ENCODE results near the gene CASR.
A peak's percentile ranks its signal among the peaks of the same experiment; 100 is the strongest.

CASR gene

GRCh38 chr3:122217901-122218300 lies 34.4 kb downstream of the CASR start:
- peaks cover 1% of the 10 kb centered on the region for H3K9me3 Mint-ChIP-seq
- H3K36me3 Mint-ChIP-seq (ENCODE audit: low read depth), result no peaks in the 10 kb centered on the region
- H3K4me3 Mint-ChIP-seq, result no peak overlapping the region
- peaks cover 4% of the 10 kb centered on the region for H3K27me3 Mint-ChIP-seq (ENCODE audit: low read depth)
- H3K27ac Mint-ChIP-seq, result peak overlapping the region in 1 of 3 experiments; percentile 64
- no peak for TF ChIP-seq CTCF (IDR thresholded peaks at IDR 0.05; ENCODE audit: unreplicated experiment in 3 of 3)
- H3K4me1 Mint-ChIP-seq, result no peaks in the 10 kb centered on the region

- TF ChIP-seq CTCF (IDR thresholded peaks at IDR 0.05; ENCODE audit: unreplicated experiment in 3 of 3), result no peak
- peaks cover 9% of the 10 kb centered on the region for H3K9me3 Mint-ChIP-seq
- no peak overlapping the region for H3K4me3 Mint-ChIP-seq
- H3K27ac Mint-ChIP-seq, result no peak overlapping the region
- H3K36me3 Mint-ChIP-seq (ENCODE audit: low read depth), result peaks cover 4% of the 10 kb centered on the region
- no peaks in the 10 kb centered on the region for H3K4me1 Mint-ChIP-seq
- H3K27me3 Mint-ChIP-seq (ENCODE audit: low read depth), result peaks cover 4% of the 10 kb centered on the region
Observed at GRCh38 chr3:122219242-122219872, 35.9 kb downstream of the CASR start.

GRCh38 chr3:122227036-122227781 lies 43.7 kb downstream of the CASR start:
- Mint-ChIP-seq H3K4me3 (no peak overlapping the region), H3K9me3 (peaks cover 11% of the 10 kb centered on the region), H3K27ac (no peak overlapping the region), H3K4me1 (no peaks in the 10 kb centered on the region), H3K27me3 (ENCODE audit: low read depth) (peaks cover 14% of the 10 kb centered on the region), H3K36me3 (ENCODE audit: low read depth) (peaks cover 4% of the 10 kb centered on the region)
- TF ChIP-seq CTCF (IDR thresholded peaks at IDR 0.05; ENCODE audit: unreplicated experiment in 3 of 3), result no peak

DNA sequence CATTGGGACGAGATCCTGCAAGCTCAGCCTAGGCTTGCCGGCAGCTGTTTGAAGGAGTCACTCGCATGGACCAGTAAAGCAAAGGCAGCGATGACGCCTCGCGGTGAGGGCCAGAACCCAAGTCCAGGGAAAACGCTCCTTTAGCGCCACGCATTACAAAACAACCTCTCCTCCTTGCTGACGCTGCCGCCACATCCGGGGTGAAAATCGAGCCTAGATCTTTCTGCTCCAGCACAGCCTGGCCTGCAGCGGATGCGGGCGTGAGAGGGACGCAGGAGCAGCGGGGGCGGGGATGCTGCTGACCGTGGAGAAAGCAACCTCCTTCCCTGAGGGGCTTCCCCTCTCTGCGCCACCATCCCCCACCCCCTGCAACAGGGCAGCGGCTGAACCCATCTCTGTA lies 46.7 kb downstream of the CASR start:
- no peak overlapping the region for H3K27ac Mint-ChIP-seq
- H3K9me3 Mint-ChIP-seq, result peaks cover 2% of the 10 kb centered on the region
- H3K27me3 Mint-ChIP-seq (ENCODE audit: low read depth), result peaks cover 19% of the 10 kb centered on the region
- no peaks in the 10 kb centered on the region for H3K36me3 Mint-ChIP-seq (ENCODE audit: low read depth)
- H3K4me1 Mint-ChIP-seq, result no peaks in the 10 kb centered on the region
- TF ChIP-seq CTCF (IDR thresholded peaks at IDR 0.05; ENCODE audit: unreplicated experiment in 3 of 3), result no peak
- H3K4me3 Mint-ChIP-seq, result no peak overlapping the region

DNA sequence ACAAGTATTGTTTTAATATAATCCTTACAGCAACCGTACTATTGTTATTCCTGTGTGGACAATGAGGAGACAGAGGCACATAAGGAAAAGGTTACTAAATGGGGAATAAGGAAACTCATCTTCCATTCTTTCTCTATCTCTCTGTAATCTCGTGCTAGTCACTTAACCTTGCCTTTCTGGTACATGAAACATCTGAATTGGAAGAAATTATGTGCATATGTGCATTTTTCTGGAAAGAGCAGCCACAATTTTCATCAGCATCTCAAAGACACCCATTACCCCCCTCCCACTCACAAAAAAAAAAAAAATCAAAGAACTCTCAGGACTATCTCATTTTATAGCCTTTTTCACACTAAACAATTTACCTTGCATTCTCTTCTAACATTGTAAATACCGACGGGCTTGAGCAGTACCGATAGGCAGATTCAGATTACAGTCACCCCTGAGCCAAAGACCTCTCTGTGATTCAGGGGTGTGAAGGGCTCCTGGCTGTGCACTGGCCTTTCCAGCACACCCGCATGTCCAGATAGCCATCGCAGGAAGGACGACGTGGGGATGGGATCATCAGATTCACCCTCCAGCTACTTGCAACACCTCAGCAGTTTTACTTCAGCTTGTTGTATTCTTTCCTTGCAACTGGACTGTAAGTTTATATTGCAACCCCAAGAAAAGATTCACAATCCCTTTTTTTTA lies 48.1 kb downstream of the CASR start:
- Mint-ChIP-seq H3K27ac (no peak overlapping the region), H3K9me3 (no peaks in the 10 kb centered on the region), H3K4me1 (no peaks in the 10 kb centered on the region), H3K27me3 (ENCODE audit: low read depth) (peaks cover 19% of the 10 kb centered on the region), H3K36me3 (ENCODE audit: low read depth) (no peaks in the 10 kb centered on the region), H3K4me3 (no peak overlapping the region)
- no peak for TF ChIP-seq CTCF (IDR thresholded peaks at IDR 0.05; ENCODE audit: unreplicated experiment in 3 of 3)

Data from nephron (organoid).